ENCODE measurements around the gene ASPDH. TPM values are rescaled to one million over a fixed set of nuclear protein-coding genes. Genes with fewer than 3 reads are reported as not detected.
A peak's percentile ranks its signal among the peaks of the same experiment; 100 is the strongest.

The ASPDH gene
- 0.62 TPM for total RNA-seq

DNA sequence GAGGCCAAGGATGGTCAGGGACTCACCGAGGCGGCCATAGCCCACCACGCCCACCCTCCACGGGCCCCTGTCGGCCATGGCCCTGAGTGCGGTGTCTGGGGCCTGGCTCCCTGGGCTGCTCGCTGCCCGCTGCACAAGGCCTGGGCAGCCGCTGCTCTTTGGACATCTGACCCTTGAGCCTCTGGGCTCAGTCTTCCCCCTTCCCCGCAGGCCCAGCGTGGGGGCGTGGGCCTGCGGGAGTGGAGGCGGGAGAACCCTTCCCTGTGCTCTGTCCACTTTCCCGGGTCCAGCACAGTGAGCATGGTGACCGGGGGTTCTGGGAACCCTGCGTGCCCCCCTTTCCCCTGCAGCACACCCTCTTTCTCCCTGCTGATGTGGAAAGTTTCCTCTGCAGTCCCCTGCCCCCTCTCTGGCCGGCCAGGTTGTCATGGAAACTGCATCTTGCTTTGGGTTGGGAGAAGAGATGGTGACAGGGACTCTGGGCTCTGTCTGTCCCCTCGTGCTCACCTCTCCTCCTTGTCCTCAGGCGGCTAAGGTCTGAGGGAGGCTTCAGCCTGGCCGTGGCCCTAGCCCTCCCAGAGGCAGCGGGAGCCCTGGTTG, at the start of gene ASPDH:
Gene ASPDH (minus strand): TSS at position 168 of the 600 bp plus-strand sequence. CDS start 90 bp downstream, at position 78.
- DNase-seq = peak; percentile 47

DNA sequence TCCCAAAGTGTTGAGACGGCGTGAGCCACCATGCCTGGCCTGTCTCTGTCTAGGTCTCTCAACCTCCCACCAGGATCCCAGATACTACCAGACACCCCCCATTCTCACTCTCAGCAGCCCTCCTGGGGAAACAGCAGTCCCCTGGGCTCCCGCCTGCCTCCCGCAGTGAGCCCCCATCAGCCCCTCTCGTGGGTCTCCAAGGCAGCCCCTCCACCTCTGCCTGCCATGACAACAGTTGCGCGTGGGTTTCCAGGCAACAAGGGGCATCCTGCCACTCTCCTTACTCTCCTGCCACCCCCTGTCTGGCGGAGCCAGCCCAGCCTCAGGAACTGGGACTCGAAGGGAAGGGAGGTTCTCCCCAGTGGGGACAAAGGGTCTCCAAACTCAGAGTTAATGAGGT, 49.3 kb upstream of the ASPDH start:
- DNase-seq = no peak

DNA sequence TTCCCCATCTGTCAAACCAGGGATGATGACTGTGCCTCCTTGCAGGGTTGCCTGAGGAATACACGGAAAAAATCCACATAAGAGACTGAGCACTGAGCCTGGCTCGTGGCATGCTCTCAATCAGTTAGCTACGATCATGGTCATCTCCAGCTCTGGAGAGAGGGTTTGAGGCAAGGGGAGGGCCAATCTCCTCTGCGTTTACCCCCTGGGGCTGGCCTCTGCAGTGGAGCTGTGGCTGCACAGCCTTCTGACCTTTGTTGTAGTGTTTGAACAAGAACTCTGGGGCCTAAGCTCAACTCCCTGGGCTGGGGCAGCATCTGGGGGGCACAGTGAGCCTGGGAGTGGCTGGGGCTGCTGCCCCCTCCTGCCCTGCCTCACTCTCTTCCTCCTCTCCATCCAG, 48.6 kb upstream of the ASPDH start:
- DNase-seq = no peak

DNA sequence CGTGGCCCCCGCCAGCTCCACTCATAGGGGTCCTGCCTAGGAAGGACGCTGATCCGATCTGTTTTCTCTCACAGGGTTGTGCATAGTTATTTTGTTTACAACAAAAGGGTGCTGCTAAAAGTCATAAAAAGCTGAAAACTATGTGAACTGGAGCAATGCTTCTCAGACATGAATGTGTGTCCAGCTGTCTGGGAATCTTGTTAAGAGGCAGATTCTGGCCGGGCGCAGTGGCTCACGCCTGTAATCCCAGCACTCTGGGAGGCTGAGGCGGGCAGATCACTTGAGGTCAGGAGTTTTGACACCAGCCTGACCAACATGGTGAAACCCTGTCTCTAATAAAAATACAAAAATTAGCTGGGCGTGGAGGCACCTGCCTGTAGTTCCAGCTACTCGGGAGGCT, 45.9 kb upstream of the ASPDH start:
- no peak for DNase-seq

DNA sequence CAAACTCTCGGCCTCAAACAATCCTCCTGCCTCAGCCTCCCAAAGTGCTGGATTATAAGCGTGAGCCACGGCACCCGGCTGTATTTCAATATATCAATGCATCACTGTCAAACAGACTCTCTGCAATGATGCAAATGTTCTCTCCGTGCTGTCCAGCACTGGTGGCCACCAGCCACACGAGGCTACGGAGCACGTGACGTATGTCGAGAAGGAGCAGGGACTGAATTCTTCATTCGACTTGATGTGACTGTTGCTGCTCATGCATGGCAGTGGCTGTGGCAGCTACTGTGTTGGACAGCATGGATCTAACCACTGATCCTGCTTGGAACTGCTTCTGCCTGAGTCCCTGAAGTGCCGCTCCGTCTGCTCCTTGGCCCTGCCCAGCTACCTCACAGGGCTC, 44.7 kb upstream of the ASPDH start:
- DNase-seq = no peak

DNA sequence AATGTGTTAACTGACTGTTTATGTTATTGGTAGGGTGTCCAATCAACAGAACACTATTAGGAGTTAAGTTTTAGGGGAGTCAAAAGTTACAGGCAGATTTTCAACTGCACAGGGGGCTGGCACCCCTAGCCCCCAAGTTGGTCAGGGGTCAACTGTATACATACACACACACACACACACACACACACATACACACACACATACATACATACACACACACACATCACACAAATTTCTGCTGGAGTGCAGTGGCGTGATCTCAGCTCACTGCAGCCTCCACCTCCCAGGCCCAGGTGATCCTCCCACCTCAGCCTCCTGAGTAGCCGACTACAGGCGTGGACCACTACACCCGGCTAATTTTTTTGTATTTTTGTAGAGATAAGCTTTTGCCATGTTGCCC, 44.3 kb upstream of the ASPDH start:
- DNase-seq = no peak

DNA sequence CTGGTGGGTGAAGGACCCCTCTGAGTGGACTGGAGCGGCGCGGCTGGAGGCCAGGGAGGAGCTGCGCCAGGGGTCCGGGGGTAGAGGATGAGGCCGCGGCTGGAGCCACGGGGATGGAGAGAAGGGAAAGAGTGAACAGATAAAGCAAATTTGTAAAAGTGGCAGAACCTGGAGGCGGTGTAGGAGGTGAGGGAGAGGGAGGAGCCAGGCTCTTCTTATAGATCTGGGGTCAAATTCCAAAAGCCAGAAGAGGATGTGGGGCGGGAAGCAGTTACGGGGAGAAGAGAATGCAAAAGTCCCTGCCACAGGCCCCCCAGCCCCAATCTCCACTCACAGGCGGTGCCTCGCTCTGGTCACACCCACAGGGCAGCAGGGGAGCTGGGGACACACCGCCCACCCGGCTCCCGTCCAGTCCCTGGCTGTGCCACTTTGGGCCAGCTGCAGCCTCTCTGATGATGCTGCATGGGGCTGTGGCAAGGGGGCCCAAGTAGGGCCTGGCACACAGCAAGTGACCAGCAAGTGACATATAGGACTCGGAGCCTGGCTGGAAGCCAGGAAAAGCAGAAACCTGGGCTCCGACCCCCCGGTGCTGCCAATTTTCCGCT, 43.4 kb upstream of the ASPDH start:
- no peak for DNase-seq

- DNase-seq = peak; percentile 63
Measured at GRCh38 chr19:50556282-50557008, 42.7 kb upstream of the ASPDH start.

DNA sequence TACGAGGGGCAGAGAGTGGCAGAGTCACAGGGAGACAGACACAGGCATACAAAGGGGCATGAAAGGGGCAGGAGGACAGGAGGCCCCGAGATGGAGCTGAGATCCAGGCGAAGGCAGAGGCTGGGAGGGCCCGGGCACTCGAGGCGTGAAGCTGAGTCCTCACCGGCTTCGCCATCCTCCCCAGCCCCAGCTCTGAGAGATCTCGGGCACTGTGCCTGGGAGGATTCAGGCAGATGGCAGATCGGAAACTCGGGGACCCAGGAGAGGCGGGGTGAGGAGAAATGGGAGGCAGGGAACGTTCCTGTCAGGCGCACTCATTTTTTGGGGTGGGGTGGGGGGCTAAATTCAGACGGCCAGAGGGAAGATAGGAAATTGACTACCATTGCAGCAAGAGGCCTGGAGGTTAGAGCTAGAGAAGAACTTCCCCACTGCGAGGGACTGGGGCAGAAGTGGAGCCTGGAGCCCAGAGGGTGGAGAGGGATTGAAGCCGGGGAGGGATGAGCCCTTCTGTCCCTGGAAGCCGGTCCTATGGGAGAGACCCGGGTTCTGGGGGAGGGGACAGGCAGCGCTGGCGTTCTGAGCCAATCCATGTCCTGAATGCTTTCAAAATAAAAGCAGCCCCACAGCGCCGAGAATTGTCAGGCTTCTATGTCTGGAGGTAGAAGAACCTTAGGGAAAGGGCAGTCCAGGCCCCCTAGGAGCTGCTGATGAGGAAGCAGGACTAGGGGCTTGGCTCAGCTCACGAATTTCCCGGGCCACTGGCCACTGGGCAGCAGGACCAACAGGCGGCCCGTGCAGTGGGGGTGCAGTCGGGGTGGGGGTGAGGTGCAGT, 42.0 kb upstream of the ASPDH start:
- DNase-seq = no peak

GRCh38 chr19:50555033-50555432, 41.3 kb upstream of the ASPDH start:
- no peak for DNase-seq

DNA sequence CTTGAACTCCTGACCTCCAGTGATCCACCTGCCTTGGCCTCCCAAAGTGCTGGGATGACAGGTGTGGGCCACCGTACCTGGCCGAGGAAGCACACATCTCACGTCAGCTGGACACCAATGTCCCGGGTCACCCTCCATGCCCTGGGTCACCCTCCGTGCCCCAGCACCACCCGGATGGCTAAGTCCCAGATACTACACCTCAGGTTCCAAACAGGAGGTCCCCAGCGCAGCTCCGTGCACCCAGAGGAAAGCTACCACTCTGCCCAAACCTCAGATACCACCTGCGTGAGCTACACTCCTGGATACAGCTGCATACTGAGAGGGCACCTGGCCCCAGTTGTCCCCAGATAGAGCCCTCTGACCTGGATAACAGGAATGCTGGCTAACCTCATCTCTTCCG, 40.5 kb upstream of the ASPDH start:
- DNase-seq = no peak

- DNase-seq = no peak
Measured at GRCh38 chr19:50553134-50553703, 39.5 kb upstream of the ASPDH start.

DNA sequence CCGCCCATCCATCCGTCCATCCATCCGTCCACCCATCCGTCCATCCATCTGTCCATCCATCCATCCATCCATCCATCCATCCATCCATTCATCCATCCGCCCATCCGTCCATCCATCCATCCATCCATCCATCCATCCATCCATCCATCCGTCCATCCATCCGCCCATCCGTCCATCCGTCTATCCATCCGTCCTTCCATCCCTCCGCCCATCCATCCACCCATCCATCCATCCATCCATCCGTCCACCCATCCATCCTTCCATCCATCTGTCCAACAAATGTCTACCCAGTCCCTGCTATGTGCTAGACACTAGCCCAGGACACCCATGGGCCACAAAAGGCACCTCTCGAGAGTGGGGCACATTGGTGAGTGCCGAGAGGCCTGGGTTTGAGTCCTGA, 38.8 kb upstream of the ASPDH start:
- no peak for DNase-seq

- peak; percentile 58 for DNase-seq
Measured at GRCh38 chr19:50551715-50552187, 38.0 kb upstream of the ASPDH start.

DNA sequence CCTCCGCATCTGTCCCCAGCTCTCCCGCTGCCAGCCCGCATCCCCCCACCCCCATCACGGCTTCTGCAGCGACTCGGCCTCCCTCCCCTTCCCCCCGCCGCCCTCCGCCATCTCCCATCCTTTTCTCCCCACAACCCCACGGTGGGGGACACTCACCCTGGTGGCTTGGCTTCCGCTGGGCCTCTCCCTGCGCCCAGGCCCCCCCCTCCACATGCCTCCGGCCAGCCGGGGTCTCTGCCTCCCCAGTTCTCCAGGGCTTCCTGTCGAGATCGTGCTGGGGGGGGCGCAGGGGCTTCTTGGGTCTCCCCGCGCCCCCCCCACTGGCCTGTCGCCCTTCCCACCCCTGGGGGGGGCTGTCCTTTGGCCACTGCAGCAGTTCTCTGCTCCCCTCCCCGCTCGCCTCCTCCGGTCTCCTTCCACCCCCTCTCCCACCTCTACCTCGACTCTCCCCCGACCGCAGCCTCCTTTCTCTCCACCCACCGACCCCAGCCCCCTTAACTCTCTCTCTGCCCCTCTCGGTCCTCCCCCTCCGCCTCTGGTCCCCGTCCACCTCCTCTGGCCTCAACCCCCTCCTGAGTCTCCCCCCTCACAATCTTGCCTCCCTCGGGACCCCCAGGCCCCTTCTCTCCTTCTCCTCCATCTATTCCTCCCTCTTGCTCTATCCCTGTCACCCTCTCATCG, 37.5 kb upstream of the ASPDH start:
- DNase-seq = no peak

DNA sequence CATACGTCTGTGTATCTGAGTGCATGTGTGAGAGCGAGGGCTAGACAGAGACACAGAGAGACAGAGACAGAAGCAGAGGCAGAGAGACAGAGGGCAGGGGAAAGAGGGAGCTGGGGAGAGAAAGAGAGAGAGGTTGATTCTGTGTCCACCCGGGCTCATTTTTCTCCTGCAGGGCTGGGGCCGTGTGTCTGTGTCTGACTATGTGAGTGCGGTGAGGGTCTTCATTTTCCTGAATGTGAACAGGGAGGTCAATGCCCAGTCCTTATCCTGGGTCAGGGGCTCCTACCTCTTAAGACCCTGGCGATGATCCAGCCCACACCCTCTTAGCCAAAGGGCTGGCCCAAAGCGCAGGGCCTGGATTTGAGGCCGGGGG, 36.9 kb upstream of the ASPDH start:
- DNase-seq = no peak

GRCh38 chr19:50549927-50550593, 36.3 kb upstream of the ASPDH start:
- no peak for DNase-seq

- no peak for DNase-seq
Measured at GRCh38 chr19:50549059-50549926, 35.6 kb upstream of the ASPDH start.

DNA sequence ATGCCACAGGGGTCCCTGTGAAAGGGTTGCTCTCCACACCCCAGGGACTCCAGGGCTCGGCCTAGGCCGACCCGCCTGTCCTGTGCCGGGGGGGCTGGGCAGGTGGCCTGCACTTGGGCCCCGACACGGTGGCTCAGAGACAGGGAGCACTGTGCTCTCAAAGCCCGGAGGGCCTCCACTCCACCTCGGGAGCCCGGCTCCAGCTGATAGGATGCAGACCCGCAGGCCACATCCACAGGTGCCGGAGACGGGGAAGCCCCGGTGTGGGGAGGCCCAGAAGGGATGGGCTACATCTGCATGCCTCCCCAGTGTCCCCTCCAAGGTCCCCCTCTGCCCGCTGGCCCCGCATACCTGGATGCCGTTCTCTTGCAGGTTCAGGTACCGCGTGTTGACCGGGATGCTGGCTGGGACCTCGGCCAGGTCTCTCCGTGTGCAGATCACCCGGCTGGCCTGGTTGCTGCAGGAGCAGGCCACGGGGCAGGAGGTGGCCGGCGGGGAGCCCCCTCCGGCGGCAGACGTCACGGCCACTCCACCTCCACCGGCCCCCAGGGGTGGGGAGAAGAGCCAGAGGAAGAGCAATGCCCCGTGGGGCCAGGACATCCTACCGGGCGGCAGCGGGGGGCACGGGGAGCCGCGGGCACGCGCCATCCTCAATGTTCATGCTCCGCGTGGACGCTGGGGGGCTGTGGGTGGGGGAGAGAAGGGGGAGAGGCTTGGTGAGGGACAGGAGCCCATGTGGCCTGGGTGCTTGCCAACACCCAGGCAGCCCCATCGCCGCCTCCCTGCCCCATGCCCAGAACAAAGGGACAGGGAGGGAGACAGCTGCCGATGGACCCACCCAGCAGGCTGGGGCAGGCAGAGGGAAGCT, 34.7 kb upstream of the ASPDH start:
- peak; percentile 28 for DNase-seq

Measured in occipital lobe (tissue), 2 donors.